NCI-H2227 (cell line): ENCODE measurements around the gene LDAH.

Source experiments
- DNase-seq: peaks from one replicate; lab custom pipeline; 2025; ENCODE audit not compliant: unreplicated experiment; lab: John Stamatoyannopoulos, UW

Gene LDAH

DNA sequence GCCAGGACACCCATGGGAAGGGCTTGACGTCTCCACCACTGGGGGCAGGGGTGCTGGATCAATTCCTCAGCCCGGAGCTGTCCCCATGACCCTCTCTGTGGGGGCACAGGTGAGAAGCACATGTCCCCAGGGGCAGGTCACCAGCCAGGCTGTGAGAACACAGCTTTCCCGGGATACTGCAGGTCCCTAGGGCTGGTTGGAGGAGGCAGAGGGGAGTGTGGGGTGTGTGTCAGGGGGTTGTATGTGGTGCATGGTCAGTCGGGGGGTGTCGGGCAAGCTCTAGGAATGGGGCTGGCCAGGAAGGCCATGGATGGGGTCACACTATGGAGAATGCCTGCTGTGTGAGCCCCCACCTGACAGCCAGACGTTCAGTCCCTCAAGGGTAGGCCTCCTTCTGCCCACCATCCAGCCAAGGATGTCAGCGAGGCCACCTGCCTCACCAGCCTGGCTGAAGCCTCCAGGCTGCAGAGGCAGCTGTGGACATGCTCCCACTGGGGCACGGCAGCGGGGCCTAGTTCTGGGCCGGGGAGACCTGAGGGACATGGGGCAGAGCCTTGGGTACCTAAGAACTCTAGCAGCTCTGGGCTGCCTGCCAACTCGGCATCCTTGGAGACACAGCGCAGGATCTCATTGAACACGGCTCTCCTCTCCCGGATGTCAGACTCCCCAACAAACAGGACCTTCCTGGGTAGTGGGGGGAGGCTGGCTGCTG, 182.3 kb downstream of the LDAH start:
- DNase-seq = no peak

DNA sequence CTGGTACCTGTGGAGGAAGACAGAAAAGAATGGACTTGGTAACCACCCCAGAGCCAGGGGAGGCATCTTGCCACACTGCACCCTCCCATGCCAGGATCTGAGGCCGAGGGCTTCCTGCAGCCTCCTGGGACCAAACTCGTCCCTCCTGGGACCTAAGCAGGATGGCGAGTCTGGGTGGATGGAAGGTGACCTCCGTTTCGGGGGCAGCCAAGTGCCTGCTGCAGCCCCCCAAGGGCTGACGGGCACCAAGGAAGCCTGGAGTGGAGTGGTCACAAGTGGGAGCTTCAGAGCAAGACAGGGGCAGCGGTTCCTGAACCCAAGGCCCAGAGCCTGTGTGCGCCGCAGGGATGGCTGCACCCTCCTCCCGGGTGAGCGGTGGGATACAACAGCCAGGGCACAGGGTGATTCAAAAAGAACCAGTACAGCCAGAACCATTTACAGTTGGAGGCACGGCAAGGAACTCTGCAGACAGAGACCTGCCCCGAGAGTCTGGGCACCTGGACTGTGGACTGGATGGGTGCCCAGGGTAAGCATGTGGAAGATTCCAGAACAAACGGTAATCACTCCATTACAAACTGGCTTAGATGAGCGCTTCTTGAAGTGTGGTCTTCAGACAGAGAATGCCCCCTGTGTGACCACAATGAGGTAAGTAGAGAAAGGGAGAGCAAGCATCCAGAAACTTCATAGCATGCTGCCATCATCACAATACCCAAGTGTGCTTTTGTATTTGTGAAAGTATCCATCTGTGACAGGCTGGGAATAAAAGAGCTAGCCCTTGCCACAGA, 184.1 kb downstream of the LDAH start:
- no peak for DNase-seq

DNA sequence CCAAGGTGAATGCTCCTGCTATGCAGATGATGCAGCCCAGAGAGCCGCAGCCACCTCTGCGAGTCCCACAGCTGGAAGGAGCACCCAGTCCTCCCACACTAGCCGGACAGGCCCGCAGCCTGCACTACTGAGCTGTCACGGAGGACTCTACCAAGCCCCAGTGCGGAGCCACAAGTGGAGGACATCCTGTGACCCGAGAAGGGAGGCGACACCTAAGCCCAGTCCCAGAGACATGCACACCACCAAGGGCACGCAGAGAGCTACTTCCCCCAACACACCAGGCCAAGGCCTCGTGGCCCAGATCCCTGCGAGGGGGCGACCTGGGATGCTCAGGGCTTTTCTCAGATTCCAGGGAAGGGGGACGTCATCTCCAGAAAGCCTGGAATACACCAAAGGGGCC, 184.9 kb downstream of the LDAH start:
- DNase-seq = no peak

DNA sequence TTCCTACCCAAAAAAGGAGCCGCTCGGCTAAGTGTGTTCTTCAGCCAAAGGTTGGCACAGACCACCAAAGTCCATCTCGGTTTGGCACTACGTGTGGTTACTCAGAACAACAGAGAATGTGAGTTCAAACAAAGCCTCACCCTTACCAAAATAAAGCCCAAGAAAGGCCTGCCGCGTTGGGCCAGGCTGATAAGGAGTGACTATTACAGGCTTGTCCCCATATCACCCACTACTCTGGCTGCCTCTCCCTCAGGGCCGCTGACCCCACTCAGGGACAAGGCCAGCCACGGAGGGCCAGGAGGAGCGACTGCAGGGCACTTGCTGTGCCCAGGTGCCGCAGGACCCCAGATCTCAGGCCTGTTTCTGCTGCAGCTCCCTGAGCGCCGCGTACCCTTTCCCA, 185.8 kb downstream of the LDAH start:
- DNase-seq = no peak

GRCh38 chr2:20635675-20636584, 187.0 kb downstream of the LDAH start:
- DNase-seq = peak; percentile 90

- DNase-seq = peak; percentile 31
Measured at GRCh38 chr2:20635113-20635510, 187.8 kb downstream of the LDAH start.

GRCh38 chr2:20634507-20635112, 188.3 kb downstream of the LDAH start:
- no peak for DNase-seq
